ENCODE data around the gene ANKZF1. TPM values are rescaled to one million over a fixed set of nuclear protein-coding genes. Genes with fewer than 3 reads are reported as not detected.

The ANKZF1 gene
- total RNA-seq, 4 donors from 2014 or later: 45.9 to 97.6 (median 52.5) TPM

- intact Hi-C loops (cut with DNase I; ENCODE audit: low total_unique reads): loop anchor here (10.0 kb wide), 1 partner anchor 923 kb away; no protein-coding TSS in a partner anchor
- DNase-seq (ENCODE audit: low spot score in 2 of 2): no peak
These were observed 1.3 kb upstream of the ANKZF1 start for GRCh38 chr2:219228041-219228910.

DNA sequence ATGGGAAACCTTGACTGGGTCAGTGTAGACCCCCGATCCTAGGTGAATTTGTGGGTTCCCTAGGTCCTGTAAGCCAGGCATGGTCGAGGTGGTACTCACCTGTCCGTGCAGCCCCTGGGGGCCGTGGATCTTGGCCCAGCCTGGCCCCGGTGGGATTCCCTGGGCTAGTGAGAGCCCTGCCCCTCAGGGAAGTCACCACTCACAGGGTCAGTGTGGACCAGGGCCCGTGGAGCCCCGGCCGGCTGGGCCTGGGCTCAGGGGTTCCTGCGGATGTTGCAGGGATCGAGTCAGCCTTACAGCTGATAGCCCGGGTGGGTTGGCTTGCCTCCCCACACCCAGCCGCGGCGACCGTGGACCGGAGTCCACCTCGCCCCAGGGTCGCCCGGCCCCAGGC, 698 bp upstream of the ANKZF1 start:
- WGBS, 2 donors: 1 to 3% methylated on average over 11 to 15 of the region's 19 CpGs
- peak overlapping the region; percentile 46 for H3K4me3 ChIP-seq (ENCODE audit: low read depth, poor library complexity, severe bottlenecking)
- intact Hi-C loops (cut with DNase I; ENCODE audit: low total_unique reads): loop anchor here (10.0 kb wide), 1 partner anchor 924 kb away; no protein-coding TSS in a partner anchor
- TF ChIP-seq POLR2A (IDR thresholded peaks at IDR 0.05): no peak
- TF ChIP-seq, protein P1, sequence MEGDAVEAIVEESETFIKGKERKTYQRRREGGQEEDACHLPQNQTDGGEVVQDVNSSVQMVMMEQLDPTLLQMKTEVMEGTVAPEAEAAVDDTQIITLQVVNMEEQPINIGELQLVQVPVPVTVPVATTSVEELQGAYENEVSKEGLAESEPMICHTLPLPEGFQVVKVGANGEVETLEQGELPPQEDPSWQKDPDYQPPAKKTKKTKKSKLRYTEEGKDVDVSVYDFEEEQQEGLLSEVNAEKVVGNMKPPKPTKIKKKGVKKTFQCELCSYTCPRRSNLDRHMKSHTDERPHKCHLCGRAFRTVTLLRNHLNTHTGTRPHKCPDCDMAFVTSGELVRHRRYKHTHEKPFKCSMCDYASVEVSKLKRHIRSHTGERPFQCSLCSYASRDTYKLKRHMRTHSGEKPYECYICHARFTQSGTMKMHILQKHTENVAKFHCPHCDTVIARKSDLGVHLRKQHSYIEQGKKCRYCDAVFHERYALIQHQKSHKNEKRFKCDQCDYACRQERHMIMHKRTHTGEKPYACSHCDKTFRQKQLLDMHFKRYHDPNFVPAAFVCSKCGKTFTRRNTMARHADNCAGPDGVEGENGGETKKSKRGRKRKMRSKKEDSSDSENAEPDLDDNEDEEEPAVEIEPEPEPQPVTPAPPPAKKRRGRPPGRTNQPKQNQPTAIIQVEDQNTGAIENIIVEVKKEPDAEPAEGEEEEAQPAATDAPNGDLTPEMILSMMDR (IDR thresholded peaks at IDR 0.05): no peak
- DNase-seq (ENCODE audit: low spot score in 2 of 2): no peak

More at GRCh38 chr2:219228041-219228910, 1.3 kb upstream of the ANKZF1 start:
- H3K4me3 ChIP-seq (ENCODE audit: low read depth, poor library complexity, severe bottlenecking): peak overlapping the region; percentile 46
- WGBS, 2 donors: 33 to 42% methylated on average over 7 of the region's 7 CpGs
- TF ChIP-seq POLR2A (IDR thresholded peaks at IDR 0.05): no peak
- TF ChIP-seq, protein P1 (IDR thresholded peaks at IDR 0.05): no peak

- H3K4me3 ChIP-seq (ENCODE audit: low read depth, poor library complexity, severe bottlenecking): peak overlapping the region; percentile 46
- TF ChIP-seq POLR2A (IDR thresholded peaks at IDR 0.05): no peak
- TF ChIP-seq, protein P1 (IDR thresholded peaks at IDR 0.05): no peak
- DNase-seq (ENCODE audit: low spot score in 2 of 2): no peak
- intact Hi-C loops (cut with DNase I; ENCODE audit: low total_unique reads): no loop called here
- 0 to 1% methylated on average over 24 of the region's 24 CpGs for WGBS, 2 donors
These were observed 494 bp downstream of the ANKZF1 start for GRCh38 chr2:219230059-219230540.

- no peak for TF ChIP-seq POLR2A (IDR thresholded peaks at IDR 0.05)
- TF ChIP-seq, protein P1 (IDR thresholded peaks at IDR 0.05): no peak
- no peak for DNase-seq (ENCODE audit: low spot score in 2 of 2)
- intact Hi-C loops (cut with DNase I; ENCODE audit: low total_unique reads): no loop called here
- no peak overlapping the region for H3K4me3 ChIP-seq (ENCODE audit: low read depth, poor library complexity, severe bottlenecking)
- WGBS, 2 donors: 82 to 92% methylated on average over 3 of the region's 3 CpGs
These were observed 4.7 kb downstream of the ANKZF1 start for GRCh38 chr2:219234331-219234730.

DNA sequence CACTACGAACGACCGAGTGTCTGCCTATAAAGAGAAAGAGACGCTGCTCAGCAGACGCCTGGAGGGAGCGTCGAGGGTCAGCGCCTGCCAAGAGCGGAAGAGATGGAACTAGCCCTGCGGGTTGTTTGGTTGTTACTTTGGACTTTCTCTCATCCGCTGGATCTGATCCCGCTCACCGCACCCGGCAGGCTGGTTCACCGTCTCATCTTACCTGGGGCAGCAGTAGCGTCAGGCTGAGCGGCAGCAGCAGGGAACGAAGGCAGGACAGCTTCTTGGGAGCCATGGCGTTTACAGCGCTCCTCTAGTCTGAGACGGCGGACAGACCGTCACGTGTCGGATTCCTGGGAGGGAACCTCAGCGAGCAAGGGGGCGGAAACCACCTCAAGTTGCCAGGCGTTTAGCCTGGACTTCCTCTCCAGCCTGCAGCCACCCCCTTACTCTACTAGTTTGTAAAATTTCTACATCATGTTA, 13.7 kb downstream of the ANKZF1 start:
- no peak for DNase-seq (ENCODE audit: low spot score in 2 of 2)
- 53 to 56% methylated on average over 21 to 28 of the region's 28 CpGs for WGBS, 2 donors
- no peak overlapping the region for H3K4me3 ChIP-seq (ENCODE audit: low read depth, poor library complexity, severe bottlenecking)
- TF ChIP-seq, protein P1 (IDR thresholded peaks at IDR 0.05): no peak
- no peak for TF ChIP-seq POLR2A (IDR thresholded peaks at IDR 0.05)
- intact Hi-C loops (cut with DNase I; ENCODE audit: low total_unique reads): no loop called here
